H1 (cell line): ENCODE data around the gene KRT78.
A peak's percentile ranks its signal among the peaks of the same experiment; 100 is the strongest.

Experiments used
- EGR1 ChIP-seq: IDR thresholded peaks from 2 replicates; pipeline ENCODE4 v1.6.1; 2011; ENCODE audit warnings: low read depth, low read length, borderline replicate concordance
- EZH2 ChIP-seq: fragments of 200-600 bp; sonication (generic); IDR thresholded peaks from 2 replicates; pipeline ENCODE4 v1.7.1; 2012; ENCODE audit warnings: low read depth, mild to moderate bottlenecking, moderate library complexity, low read length, inconsistent platforms; ENCODE audit not compliant: severe bottlenecking
- GABPA ChIP-seq: IDR thresholded peaks from 2 replicates; pipeline ENCODE4 v1.6.1; 2011; ENCODE audit warnings: mild to moderate bottlenecking, low read length, moderate library complexity, borderline replicate concordance; ENCODE audit not compliant: insufficient read depth
- PHF8 ChIP-seq: fragments of 200-600 bp; sonication (generic); conservative IDR thresholded peaks from 2 replicates; pipeline ENCODE4 v1.7.1; 2012; ENCODE audit warnings: low read depth, mild to moderate bottlenecking, inconsistent platforms, low read length, moderate library complexity
- POLR2A ChIP-seq, 2 experiments: IDR thresholded peaks; 1 replicate in 1 of 2; 2 replicates in 1 of 2; pipeline ENCODE4 v1.6.1; 2011; ENCODE audit warnings: low read depth in 2 of 2, low read length in 2 of 2, mild to moderate bottlenecking in 2 of 2; ENCODE audit errors: control extremely low read depth in 1 of 2
- RAD21 ChIP-seq, 2 experiments: IDR thresholded peaks in 1 of 2; conservative IDR thresholded peaks in 1 of 2; 2 replicates each; pipeline ENCODE4 v1.6.1; 2011; ENCODE audit warnings: low read depth in 2 of 2, low read length in 2 of 2, improper control_type of control experiment in 1 of 2, inconsistent platforms in 1 of 2, mild to moderate bottlenecking in 1 of 2, moderate library complexity in 1 of 2
- RFX5 ChIP-seq: IDR thresholded peaks from 2 replicates; pipeline ENCODE4 v1.6.1; 2011; ENCODE audit warnings: low read depth, low read length, improper control_type of control experiment, borderline replicate concordance
- SIN3A ChIP-seq, 2 experiments: IDR thresholded peaks in 1 of 2; conservative IDR thresholded peaks in 1 of 2; 2 replicates each; pipeline ENCODE4 v1.6.1; 2011 to 2012; ENCODE audit warnings: low read length in 2 of 2, improper control_type of control experiment in 1 of 2, low read depth in 1 of 2, mild to moderate bottlenecking in 1 of 2
- TF ChIP-seq, protein P1 (sequence below), 3 experiments: IDR thresholded peaks; 1 replicate in 2 of 3; 2 replicates in 1 of 3; pipeline versions ENCODE4 v1.5.1 to v1.6.1; 2011; ENCODE audit warnings: low read length in 3 of 3, mild to moderate bottlenecking in 3 of 3, inconsistent platforms in 2 of 3, low read depth in 1 of 3, moderate library complexity in 1 of 3; ENCODE audit not compliant: insufficient read depth in 1 of 3; ENCODE audit errors: control extremely low read depth in 1 of 3
- TF ChIP-seq, protein P2 (sequence below): IDR thresholded peaks from 2 replicates; pipeline ENCODE4 v1.6.1; 2011; ENCODE audit warnings: low read length, improper control_type of control experiment

DNA sequence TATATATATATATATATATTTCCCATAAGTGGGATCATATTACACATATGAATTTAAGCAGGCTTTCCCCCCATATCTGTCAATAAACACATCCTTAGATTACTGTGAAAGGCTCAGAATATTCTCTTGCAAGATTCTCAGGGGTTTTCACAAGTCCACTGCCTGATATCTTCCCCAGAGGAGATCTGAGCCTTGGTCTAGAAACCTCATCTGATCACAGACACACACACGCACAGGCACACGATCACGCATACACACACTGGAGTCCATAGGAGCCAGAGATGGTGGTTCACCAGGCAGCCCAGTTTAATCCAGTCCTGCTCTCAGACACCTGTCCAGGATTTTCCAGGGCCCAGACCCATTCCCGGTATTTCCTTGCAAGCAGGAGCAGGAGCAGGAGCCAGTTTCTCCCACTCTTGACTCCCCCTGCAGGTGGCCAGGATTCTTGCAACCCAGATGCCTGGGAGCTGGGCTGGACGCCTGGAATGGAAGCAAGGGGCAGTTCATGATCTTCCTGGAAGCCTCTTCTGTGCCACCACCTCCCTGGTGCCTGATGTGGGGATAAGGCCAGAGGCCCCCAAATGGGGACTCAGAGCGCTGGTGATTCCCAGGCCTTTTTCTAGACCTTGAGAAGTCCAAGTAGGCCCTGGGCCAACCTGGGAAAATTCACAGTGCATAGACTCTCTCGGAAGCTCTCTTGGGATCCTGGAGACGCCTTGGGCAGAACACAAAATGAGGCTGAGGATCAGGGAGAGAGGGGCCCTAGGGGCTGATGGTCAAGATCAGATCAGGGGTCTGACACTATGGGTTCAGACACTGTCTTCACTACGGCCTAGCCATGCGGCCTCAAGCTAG, 16.5 kb upstream of the KRT78 start:
- TF ChIP-seq, protein P1, sequence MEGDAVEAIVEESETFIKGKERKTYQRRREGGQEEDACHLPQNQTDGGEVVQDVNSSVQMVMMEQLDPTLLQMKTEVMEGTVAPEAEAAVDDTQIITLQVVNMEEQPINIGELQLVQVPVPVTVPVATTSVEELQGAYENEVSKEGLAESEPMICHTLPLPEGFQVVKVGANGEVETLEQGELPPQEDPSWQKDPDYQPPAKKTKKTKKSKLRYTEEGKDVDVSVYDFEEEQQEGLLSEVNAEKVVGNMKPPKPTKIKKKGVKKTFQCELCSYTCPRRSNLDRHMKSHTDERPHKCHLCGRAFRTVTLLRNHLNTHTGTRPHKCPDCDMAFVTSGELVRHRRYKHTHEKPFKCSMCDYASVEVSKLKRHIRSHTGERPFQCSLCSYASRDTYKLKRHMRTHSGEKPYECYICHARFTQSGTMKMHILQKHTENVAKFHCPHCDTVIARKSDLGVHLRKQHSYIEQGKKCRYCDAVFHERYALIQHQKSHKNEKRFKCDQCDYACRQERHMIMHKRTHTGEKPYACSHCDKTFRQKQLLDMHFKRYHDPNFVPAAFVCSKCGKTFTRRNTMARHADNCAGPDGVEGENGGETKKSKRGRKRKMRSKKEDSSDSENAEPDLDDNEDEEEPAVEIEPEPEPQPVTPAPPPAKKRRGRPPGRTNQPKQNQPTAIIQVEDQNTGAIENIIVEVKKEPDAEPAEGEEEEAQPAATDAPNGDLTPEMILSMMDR (IDR thresholded peaks at IDR 0.05; ENCODE audit: control extremely low read depth in 1 of 3, insufficient read depth in 1 of 3, low read depth in 1 of 3, low read length in 3 of 3) = peak; percentile 84 to 95 (median 94)
- TF ChIP-seq GABPA (no peak; the same call in 1 of the 2 replicates), POLR2A (IDR thresholded peaks at IDR 0.05; ENCODE audit: control extremely low read depth in 1 of 2, low read depth in 2 of 2, low read length in 2 of 2) (no peak), SIN3A (conservative IDR thresholded peaks at IDR 0.05 in 1 of 2, IDR thresholded peaks at IDR 0.05 in 1 of 2; ENCODE audit: low read depth in 1 of 2, low read length in 2 of 2) (no peak), EZH2 (no peak), PHF8 (no peak), EGR1 (no peak), RAD21 (IDR thresholded peaks at IDR 0.05 in 1 of 2, conservative IDR thresholded peaks at IDR 0.05 in 1 of 2; ENCODE audit: low read depth in 2 of 2, low read length in 2 of 2) (peak; percentile 91 to 92), RFX5 (no peak)
- TF ChIP-seq, protein P2, sequence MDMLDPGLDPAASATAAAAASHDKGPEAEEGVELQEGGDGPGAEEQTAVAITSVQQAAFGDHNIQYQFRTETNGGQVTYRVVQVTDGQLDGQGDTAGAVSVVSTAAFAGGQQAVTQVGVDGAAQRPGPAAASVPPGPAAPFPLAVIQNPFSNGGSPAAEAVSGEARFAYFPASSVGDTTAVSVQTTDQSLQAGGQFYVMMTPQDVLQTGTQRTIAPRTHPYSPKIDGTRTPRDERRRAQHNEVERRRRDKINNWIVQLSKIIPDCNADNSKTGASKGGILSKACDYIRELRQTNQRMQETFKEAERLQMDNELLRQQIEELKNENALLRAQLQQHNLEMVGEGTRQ = no peak
